Body of pancreas (tissue), 4 donors: Measurements from ENCODE around the gene KLF7. TPM values are rescaled to one million over a fixed set of nuclear protein-coding genes. Genes with fewer than 3 reads are reported as not detected.

ENCODE experiments used
- ATAC-seq: fragments of 150-250 bp; one replicate; pipeline ENCODE4 v1.9.1; 2016
- DNase-seq, 4 donors: peaks; one replicate each; pipeline ENCODE4 v3.0.0-alpha.2; 2019
- H3K27ac ChIP-seq, 4 donors: fragments of 200-600 bp; sonication (generic); 1 replicate in 3 of 4; 2 replicates in 1 of 4; pipeline versions ENCODE4 v1.5.1 to v1.6.1; 2016 to 2019; ENCODE audit warnings: mild to moderate bottlenecking in 1 of 4, mixed read lengths in 1 of 4, moderate library complexity in 1 of 4
- H3K27me3 ChIP-seq, 2 donors: fragments of 200-600 bp; sonication (generic); one replicate each; pipeline ENCODE4 v1.6.0; 2016; ENCODE audit warnings: mild to moderate bottlenecking in 1 of 2
- H3K36me3 ChIP-seq, 2 donors: fragments of 200-600 bp; sonication (generic); replicated peaks in 1 of 2; 2 replicates each; pipeline ENCODE4 v1.5.1; 2016; ENCODE audit warnings: low read depth in 2 of 2; ENCODE audit not compliant: insufficient read depth in 1 of 2
- H3K4me1 ChIP-seq: fragments of 200-600 bp; sonication (generic); one replicate; pipeline ENCODE4 v1.6.0; 2016
- H3K4me3 ChIP-seq, 2 donors: fragments of 200-600 bp; sonication (generic); 1 replicate in 1 of 2; 2 replicates in 1 of 2; pipeline ENCODE4 v1.5.1; 2016 to 2019
- H3K9me3 ChIP-seq, 3 donors: fragments of 200-600 bp; sonication (generic); 1 replicate in 2 of 3; 2 replicates in 1 of 3; pipeline ENCODE4 v1.5.1; 2016
- POLR2A ChIP-seq, 3 donors: fragments of 450-650 bp; IDR thresholded peaks; one replicate each; pipeline ENCODE4 v1.6.1; 2016; ENCODE audit warnings: antibody characterized with exemption in 3 of 3, mild to moderate bottlenecking in 2 of 3
- WGBS, 2 donors: methylation state at CpG; one replicate each; pipeline ENCODE4 v1.1.5; 2017; 5-methylcytosine and 5-hydroxymethylcytosine counted together
- intact Hi-C: fragments of 100-400 bp; cut with DNase I; formaldehyde crosslinking; loops from one replicate; pipeline ENCODE4 v1.15.1; 2023
- total RNA-seq, 2 donors: library from RNA; depleted of rRNA; stranded (reverse); fragments of >200 nt; gene quantifications; one replicate each; pipeline ENCODE4 v1.1.0, GENCODE V29; 2016
- TF ChIP-seq, protein P1 (sequence below), 7 experiments: fragments of 450-650 bp in 4 of 7; fragments of 200-600 bp in 3 of 7; sonication (generic) in 3 of 7; IDR thresholded peaks; one replicate each; pipeline ENCODE4 v1.5.1; 2016 to 2019; ENCODE audit warnings: antibody characterized with exemption in 7 of 7

The KLF7 gene
- total RNA-seq, 2 donors from 2014 or later, result 4.6 to 9.3 TPM

GRCh38 chr2:207151048-207151447 lies 14.7 kb downstream of the KLF7 start:
- H3K4me3 ChIP-seq, result no peak overlapping the region
- H3K27me3 ChIP-seq, result no peaks in the 10 kb centered on the region
- ATAC-seq, result no peak
- H3K36me3 ChIP-seq, result no peaks in the 10 kb centered on the region
- 63 to 88% methylated on average over 6 of the region's 6 CpGs for WGBS, 2 donors
- DNase-seq, result no peak
- intact Hi-C loops, result no loop called here
- peaks cover 8% of the 10 kb centered on the region for H3K4me1 ChIP-seq
- no peaks in the 10 kb centered on the region for H3K9me3 ChIP-seq
- H3K27ac ChIP-seq, result no peak overlapping the region
- no peak for TF ChIP-seq POLR2A (IDR thresholded peaks at IDR 0.05)
- TF ChIP-seq, protein P1, sequence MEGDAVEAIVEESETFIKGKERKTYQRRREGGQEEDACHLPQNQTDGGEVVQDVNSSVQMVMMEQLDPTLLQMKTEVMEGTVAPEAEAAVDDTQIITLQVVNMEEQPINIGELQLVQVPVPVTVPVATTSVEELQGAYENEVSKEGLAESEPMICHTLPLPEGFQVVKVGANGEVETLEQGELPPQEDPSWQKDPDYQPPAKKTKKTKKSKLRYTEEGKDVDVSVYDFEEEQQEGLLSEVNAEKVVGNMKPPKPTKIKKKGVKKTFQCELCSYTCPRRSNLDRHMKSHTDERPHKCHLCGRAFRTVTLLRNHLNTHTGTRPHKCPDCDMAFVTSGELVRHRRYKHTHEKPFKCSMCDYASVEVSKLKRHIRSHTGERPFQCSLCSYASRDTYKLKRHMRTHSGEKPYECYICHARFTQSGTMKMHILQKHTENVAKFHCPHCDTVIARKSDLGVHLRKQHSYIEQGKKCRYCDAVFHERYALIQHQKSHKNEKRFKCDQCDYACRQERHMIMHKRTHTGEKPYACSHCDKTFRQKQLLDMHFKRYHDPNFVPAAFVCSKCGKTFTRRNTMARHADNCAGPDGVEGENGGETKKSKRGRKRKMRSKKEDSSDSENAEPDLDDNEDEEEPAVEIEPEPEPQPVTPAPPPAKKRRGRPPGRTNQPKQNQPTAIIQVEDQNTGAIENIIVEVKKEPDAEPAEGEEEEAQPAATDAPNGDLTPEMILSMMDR (IDR thresholded peaks at IDR 0.05), result no peak

DNA sequence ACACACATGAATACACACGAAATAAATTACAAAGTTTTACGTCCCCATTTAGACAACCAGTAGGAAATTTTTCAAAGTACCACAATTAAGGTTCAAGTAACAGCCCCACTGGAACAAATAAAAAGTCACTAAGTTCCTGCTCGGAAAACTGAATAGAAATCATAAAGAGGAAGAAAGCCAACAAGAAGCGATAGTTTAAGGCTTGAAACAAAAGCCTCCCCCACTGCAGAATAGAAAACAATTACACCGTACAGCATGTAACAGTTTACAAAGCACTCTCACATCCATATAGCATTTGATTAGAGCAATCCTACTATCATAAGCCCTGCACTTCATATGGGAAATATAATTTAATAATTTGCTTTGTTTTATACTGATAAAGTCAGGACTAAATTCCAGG lies 15.5 kb downstream of the KLF7 start:
- Histone ChIP-seq H3K9me3 (no peaks in the 10 kb centered on the region), H3K4me1 (peaks cover 8% of the 10 kb centered on the region), H3K4me3 (no peak overlapping the region), H3K27ac (no peak overlapping the region), H3K27me3 (no peaks in the 10 kb centered on the region), H3K36me3 (no peaks in the 10 kb centered on the region)
- intact Hi-C loops, result no loop called here
- DNase-seq (no peak), ATAC-seq (no peak)
- no peak for TF ChIP-seq POLR2A (IDR thresholded peaks at IDR 0.05)
- TF ChIP-seq, protein P1 (IDR thresholded peaks at IDR 0.05), result no peak
- WGBS, 2 donors, result 66 to 82% methylated on average over 5 of the region's 5 CpGs

DNA sequence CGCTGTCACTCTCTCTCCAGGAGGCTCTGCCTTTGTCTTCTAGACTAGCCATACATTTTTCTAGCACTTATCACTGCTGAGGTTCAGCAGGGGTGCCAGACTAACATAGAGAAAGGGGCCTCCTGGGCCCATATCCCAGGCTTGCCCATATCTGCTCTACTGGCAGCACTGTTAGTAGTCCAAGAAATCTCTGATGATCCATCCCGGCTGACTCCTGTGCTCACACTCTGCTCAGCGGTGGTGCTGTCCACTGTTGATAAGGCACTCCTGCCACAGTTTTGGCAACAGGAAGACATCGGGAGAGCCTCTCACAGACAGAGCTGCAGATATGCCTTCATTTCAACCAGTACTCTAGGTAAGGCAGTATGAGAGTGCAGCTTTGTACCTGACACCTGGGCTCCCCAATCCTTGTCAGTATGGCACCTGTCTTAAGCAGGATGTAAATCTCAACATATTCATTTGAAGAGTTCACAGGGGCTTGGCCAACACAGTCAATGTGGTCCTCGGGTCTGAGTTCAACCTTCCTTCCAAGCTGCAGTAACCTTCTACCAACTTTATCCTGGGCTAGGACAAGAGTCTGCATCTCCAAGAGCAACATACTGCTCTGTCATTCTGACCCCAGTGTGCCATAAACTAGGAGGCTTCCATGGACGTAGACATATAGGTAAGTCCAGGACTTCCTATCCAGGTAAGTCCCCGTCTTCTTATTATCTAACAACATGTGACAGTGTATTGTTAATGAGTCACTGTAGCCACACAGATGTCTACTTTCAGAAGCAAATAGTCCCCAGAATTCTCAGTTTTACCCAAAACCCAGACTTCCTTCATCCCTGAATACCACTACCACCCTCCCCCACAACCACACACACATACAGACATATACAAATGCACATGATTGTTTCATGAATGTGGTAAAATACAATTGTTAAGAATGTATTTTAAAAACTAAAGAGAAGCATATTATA lies 16.2 kb downstream of the KLF7 start:
- ATAC-seq, result no peak
- intact Hi-C loops, result no loop called here
- no peak overlapping the region for H3K4me3 ChIP-seq
- TF ChIP-seq POLR2A (IDR thresholded peaks at IDR 0.05), result no peak
- TF ChIP-seq, protein P1 (IDR thresholded peaks at IDR 0.05), result no peak
- no peak overlapping the region for H3K27ac ChIP-seq
- WGBS, 2 donors, result 50 to 70% methylated on average over 7 of the region's 7 CpGs
- no peak for DNase-seq
- no peaks in the 10 kb centered on the region for H3K9me3 ChIP-seq
- H3K4me1 ChIP-seq, result peaks cover 8% of the 10 kb centered on the region
- no peaks in the 10 kb centered on the region for H3K27me3 ChIP-seq
- no peaks in the 10 kb centered on the region for H3K36me3 ChIP-seq

DNA sequence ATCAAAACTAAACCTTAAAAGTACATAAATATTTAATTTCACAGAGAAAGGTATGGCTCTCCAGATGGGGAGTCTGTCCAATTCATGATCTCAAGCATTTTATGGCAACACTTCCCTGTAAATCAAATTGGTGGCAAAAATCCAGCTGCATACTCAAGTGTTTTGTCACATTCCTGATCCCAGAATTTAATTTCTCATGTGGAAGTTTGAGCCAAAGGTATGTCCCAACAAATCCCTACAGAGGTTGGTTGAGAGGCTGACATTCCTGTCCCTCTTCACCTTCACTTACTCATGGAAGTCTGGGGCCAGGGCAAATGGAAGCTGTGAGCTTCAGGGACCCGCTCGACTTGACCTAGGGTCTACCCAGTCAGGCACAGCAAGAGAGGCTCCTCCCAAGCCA lies 17.7 kb downstream of the KLF7 start:
- DNase-seq (no peak), ATAC-seq (no peak)
- no peak overlapping the region for H3K4me3 ChIP-seq
- H3K9me3 ChIP-seq, result no peaks in the 10 kb centered on the region
- no peaks in the 10 kb centered on the region for H3K27me3 ChIP-seq
- no peak overlapping the region for H3K27ac ChIP-seq
- no peak for TF ChIP-seq POLR2A (IDR thresholded peaks at IDR 0.05)
- TF ChIP-seq, protein P1 (IDR thresholded peaks at IDR 0.05), result no peak
- H3K4me1 ChIP-seq, result peaks cover 8% of the 10 kb centered on the region
- no peaks in the 10 kb centered on the region for H3K36me3 ChIP-seq
- WGBS, 2 donors, result 85 to 92% methylated on average over 2 of the region's 2 CpGs
- intact Hi-C loops, result no loop called here
